Erythroblast (primary cell): ENCODE data around the gene MOB3B.

Experiments used
- GATA1 ChIP-seq: IDR thresholded peaks from 2 replicates; pipeline ENCODE4 v1.6.1; 2011; ENCODE audit warnings: low read depth, mild to moderate bottlenecking, control low read depth, low read length, moderate library complexity
- POLR2A ChIP-seq: IDR thresholded peaks from 2 replicates; pipeline ENCODE4 v1.6.1; 2011; ENCODE audit warnings: mild to moderate bottlenecking, low read length

- TF ChIP-seq POLR2A = no peak
- TF ChIP-seq GATA1 = no peak
Measured at GRCh38 chr9:27291292-27291691, 238.3 kb downstream of the MOB3B start.
